ENCODE results near the gene HYKK.
"Not testable (repeated sequence)": the region's sequence is repeated elsewhere in the genome, so short reads cannot be mapped to it uniquely, and the experiment has no call there.

Gene HYKK

DNA sequence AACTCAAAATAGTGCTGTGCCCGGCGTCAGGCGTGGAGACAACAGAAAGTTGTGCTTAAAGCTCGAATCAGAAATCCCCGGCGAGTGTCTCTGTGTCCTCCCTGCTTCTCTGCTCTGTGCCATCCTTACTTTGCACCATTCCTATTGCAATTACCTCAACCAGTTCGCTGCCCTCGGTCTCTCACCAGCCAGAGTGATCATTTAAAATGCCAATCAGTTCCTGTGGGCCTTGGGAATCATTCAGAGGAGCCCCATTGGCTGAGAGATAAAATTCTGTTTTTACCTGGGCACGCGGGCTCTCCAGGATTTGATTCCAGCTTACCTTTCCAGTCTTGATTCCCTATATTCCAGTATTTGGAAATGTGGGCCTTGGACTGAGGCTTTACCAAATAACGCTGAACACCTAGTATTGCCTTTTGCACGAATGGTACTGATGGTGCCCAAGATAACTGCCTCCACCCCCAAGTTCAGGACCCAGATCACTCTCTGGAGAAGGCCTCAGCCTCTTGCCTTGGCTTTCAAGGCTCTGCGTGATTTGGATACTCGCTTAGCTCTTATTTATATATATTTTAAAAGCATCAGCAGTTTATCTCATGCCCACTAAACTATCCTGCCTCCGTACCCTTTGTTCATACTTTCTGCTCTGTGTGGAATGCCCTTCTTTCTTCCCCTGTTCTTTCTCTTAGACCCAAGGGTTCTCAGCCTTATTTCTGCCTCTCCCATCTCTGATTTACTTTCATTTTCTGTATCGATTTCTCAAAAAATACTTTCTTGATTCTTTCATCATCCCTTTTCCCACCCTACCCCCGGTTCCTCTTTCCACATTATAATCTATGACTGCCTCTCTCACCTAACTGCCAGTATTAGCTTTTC, 33.7 kb downstream of the HYKK start:
- peak; percentile 86 for DNase-seq

DNA sequence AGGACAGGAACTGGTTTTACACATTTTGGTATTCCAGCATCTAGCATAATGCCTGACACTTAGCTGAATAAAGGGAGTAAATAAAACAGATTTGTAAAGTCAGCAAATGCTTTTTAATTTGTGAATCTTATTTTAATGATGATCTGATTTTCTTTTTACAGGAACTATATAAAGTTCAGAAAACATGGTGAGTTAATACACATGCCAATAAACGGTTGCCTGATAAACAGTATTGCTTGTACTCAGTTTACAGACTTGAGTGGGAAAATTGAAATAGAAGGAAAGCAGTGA, 34.3 kb downstream of the HYKK start:
- no peak for DNase-seq

- DNase-seq, result no peak
These were observed 35.3 kb downstream of the HYKK start for GRCh38 chr15:78542647-78543046.

DNA sequence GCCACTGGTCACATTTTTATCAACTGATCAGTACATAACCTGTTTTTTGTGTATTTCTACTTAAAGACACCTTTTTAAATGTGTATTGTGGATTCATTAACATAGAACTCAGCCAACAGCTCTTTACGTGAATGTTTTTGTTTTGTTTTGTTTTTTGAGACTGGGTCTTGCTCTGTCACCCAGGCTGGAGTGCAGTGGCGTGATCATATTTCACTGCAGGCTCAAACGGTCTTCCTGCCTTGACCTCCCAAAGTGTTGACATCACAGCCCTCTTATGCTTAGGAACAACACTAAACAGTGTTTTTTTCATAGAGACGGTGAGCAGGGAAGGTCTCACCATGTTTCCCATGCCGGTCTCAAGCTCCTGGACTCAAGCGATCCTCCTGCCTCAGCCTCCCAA, 42.8 kb downstream of the HYKK start:
- DNase-seq, result no peak

DNA sequence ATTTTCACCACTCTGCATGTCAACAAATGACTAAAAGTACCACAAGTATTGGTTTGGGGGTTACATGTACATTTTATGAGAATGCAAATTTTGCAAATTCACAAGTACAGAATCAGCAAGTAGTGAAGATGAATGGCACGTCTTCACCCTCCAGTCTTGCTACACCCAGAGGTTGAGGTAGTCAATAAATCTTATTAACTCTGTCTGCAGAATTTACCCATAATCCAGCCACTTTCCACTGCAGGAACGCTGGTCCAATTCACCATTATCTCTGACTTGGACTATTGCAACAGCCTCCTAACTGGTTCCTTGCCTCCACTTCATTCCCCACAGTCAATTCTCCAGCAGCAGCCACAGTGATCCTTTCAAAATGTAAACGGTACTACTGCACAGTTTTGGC, 43.4 kb downstream of the HYKK start:
- DNase-seq, result no peak

GRCh38 chr15:78551902-78552301, 44.5 kb downstream of the HYKK start:
- DNase-seq, result no peak

DNA sequence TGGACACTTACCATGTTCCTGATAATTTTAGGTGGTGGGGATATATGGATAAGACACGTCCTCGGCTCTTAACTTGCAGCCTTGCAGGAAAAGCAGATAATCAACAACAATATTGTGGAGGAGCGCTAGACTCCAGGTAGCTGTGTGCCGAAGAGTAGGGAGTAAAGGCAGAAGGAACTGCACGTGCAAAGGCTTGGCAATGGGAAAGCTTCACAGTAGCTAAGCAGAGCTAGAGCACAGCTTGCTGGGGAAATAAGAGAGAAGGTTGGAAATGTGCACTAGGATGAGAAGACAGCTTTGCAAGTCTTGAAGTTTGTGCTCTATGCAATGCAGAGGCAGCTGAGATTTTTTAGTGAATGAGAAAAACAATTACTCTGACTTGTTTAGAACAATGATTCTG, 45.2 kb downstream of the HYKK start:
- no peak for DNase-seq

DNA sequence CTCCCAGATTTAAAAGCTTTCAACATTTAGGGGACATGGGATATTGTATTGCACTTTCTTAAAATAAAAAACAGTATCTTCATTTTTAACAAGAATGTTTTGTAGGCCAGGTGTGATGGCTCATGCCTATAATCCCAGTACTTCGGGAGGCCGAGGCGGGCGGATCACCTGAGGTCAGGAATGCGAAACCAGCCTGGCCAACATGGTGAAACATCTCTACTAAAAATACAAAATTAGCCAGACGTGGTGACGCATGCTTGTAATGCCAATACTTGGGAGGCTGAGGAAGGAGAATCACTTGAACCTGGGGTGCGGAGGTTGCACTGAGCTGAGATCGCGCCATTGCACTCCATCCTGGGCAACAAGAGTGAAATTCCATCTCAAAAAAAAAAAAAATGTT, 52.8 kb downstream of the HYKK start:
- not testable (repeated sequence) for DNase-seq

DNA sequence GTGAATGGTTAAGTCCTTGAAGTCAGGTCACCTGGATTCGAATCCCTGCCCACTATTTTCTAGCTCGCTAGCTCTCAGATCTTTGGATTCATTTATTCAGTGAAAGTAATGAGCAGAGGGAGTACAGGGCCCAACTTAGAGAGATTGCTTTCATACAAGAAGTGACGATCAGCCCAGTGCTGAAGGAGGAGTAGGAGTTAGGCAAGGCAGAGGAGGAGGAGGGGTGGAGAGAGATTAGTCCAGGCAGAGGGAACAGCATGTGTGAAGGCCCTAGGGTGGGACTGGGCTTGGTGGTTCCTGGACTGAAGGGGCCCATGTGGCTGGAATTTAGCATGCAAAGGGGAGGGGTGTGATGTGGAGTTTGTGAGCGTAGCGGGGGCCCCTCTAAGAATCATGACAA, 54.1 kb downstream of the HYKK start:
- DNase-seq, result no peak

DNA sequence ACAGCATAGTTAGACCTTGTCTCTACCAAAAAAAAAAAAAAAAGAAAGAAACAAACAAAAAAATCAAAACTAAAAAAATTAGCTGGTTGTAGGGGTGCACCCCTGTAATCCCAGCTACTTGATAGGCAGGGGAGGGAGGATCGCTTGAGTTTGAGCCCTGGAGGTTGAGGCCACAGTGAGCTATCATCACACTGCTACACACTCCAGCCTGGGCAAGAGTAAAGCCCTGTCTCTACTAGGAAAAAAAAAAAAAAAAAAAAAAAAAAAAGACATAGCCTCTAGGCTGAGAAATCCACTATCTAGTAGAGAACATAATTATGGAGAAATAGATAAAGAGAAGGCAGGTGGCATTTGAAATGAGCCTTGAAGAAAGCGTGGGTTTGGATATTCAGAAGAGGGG, 55.7 kb downstream of the HYKK start:
- no peak for DNase-seq

GRCh38 chr15:78564743-78565096, 57.3 kb downstream of the HYKK start:
- no peak for DNase-seq

GRCh38 chr15:78565097-78565950, 57.9 kb downstream of the HYKK start, which contains the start of gene CHRNA5:
Gene CHRNA5 (plus strand): TSS chr15:78565520. CDS start chr15:78565720, 200 bp downstream.
- peak; percentile 64 for DNase-seq

DNA sequence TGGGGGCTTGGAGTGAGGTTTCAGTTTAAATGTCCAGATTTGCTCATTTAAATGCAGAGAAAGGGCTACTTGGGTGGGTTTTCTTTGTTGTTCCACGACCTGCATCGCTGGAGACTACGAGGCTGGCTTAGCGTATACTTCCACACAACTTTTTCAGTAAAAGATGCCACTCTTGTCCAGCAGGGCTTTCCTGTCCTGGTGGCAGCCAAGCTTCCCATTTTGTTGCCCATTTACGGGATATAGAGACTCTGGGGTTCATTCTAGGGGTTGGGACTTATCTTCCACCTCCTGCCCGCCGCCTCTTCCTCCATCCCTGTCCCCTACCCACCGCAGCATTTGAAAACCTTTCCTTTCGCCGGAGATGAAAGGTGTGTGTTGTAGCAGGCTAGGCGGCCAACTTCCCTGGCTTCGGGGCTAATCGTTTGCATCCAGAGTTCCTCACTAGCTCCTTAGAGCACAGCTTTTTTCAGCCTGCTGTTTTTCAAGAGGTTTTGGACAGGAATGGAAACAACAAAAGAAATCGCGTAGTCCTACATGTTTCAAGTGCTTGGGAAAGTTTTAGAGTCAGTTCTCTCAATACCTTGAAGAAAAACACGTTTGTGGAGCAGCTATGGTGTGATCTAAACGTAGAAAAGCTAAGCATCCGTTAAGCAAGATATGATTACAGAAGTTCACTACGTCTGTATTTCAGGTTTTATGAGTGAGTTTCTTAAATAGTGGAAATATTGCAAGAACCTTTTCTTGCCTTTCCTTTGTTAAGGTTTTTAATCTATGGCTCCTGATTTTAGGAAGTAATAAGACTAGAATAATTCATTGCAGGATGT, 58.8 kb downstream of the HYKK start:
- DNase-seq, result no peak

GRCh38 chr15:78567531-78567930, 60.2 kb downstream of the HYKK start:
- no peak for DNase-seq

DNA sequence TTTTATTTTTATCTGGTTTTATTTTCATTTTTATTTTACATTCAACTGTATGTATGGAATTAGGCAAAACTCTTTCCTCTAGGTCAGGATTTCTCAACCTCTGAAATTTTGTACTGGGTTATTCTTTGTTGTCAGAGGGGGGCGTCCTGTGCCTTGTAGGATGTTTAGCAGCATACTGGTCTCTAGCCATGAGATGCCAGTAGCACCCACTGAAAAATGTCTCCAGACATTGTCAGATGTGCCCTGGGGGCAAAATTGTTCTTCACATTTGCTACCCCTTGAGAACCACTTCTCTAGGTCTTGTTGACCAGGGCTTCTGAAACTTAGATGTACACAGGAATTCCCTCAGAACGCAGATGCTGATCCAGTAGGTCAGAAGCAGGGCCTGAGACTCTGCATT, 63.3 kb downstream of the HYKK start:
- DNase-seq, result no peak

- no peak for DNase-seq
These were observed 64.0 kb downstream of the HYKK start for GRCh38 chr15:78571382-78571781.

DNA sequence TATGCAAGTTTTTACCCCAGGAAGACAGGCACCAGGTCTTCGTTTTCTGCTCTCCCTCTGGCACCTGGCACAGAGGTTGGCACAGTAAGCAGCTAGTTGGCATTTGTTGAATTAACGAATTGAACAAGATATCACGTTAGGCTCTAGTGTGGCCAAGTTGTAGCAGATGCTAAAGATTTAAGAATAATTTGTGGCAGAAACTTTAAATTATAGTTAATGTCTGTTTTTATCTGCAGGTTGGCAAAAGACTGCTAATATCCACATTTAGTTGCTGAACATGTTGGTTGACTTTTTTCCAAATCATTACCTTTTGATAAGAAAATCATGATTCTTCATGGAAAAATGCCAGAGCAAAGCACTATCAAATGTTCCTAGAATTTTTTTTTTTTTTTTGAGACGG, 66.0 kb downstream of the HYKK start:
- no peak for DNase-seq

DNA sequence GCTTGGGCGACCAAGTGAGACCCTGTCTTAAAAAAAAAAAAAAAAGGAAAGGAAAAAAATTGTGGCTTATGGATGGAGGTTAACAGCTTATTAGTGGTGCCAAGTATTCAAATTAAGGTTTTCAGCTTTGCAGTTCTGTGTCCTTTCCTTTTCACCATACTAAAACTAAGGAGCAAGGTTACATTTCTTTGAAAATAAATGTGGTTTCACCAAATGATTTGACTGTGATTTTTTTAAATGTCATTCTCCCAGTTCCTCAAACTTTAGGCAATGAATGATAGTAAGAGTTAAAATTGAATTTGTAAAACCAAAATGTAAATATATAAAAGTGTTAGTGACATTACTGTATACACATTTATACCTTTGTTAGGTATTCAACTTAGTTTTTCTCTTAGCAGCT, 67.6 kb downstream of the HYKK start:
- DNase-seq, result no peak

Measured in inflammatory macrophage treated with lipopolysaccharide for 4 hours (primary cell).